Measurements from ENCODE around the gene VWA5A.
A peak's percentile ranks its signal among the peaks of the same experiment; 100 is the strongest.
"Not testable (repeated sequence)": the region's sequence is repeated elsewhere in the genome, so short reads cannot be mapped to it uniquely, and the experiment has no call there.

The VWA5A gene

DNA sequence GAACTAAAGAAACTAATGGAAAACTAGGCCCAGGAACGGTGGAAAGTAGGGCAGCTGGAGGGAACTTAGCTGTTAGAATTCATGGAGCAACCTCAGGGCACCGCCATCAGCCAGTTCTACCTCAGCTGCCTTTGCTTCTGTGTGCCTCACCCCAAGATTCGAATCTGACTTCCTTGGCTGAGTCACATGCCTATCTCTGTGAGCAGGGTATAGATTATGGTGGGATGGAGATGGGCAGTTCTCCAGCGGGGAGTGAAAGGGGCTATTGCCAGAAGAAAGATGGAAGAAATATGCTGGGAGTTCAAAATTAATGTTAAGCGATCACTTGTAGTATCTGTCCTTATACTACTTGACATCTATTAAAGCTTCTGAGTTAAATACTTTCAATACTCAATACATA lies 18.9 kb upstream of the VWA5A start:
- no peak for DNase-seq

GRCh38 chr11:124098141-124098540 lies 17.1 kb upstream of the VWA5A start:
- no peak for DNase-seq

- no peak for DNase-seq
These were observed 13.5 kb upstream of the VWA5A start for GRCh38 chr11:124101737-124102136.

DNA sequence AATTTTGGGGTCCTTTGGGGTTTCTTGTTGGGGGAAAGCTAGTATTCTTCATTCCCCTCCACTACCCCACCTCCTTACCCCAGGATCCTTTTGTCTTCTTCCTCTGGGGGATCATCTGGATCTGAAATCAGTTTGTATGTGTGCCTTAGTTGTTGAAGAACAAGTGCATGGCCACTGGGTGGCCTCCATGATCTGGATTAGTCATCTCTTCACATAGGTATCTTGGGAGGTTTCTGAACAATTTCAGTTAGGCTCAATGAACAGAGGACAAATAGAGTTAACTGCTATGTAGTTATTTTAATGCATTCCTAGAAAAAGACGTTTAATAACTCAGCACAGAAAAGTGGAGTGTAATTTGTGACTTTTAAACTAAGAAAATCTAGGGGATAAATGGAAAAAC lies 7.1 kb upstream of the VWA5A start:
- DNase-seq: peak in 1 of 2 experiments; percentile 40

DNA sequence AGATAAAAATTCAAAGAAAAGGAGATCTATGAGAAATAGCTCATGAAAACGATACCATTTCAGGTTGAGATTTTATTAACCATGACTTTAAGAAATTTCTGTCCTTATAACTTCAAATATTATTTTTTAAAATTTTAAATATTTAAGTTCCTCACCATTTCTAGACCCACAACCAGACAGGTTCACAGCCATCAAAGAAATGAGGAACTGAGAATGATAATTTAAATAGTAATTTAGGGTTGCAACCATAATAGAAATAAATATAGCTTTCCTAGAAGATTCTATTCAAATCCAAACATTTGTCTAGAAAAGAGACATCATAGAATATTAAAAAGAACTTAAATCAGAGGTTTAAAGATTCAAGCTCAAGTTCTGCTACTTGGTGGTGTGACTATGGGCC lies 5.9 kb upstream of the VWA5A start:
- no peak for DNase-seq

DNA sequence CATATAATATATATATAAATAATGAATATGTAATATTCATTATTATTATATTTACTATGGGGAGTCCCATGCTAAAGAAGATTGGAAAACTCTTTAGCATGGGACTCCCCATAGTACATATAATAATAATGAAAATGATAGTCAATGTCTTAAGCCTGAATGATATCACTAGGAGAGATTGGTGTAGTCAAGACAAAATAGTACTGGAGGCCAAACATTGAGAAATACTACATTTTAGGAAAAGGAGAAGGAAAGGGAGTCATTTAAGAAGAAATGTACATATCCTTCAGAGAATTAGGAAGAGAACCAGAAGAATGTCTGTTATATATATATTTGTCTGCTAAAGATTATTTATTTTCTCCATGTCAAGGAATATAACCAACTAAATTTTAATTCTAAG lies 5.0 kb upstream of the VWA5A start:
- DNase-seq: no peak

DNA sequence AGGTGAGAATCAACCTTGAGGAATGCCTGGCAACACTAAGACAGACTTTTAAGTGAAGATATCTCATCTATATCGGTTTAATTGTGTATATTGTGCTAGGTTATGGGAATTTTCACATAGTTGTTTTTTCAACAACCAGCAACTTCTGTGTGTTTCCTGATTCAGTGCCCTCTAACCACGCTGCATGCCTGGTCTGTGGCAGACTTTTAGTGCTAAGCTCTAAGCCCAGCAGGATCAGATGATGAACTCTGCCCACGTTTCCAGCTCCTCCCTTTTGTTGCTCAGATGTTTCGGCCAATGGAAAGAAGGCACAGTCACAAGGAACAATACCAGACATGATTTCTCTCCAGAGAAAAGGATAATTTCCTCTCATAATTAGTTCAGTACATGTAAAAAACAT lies 1.4 kb upstream of the VWA5A start:
- no peak for DNase-seq

DNA sequence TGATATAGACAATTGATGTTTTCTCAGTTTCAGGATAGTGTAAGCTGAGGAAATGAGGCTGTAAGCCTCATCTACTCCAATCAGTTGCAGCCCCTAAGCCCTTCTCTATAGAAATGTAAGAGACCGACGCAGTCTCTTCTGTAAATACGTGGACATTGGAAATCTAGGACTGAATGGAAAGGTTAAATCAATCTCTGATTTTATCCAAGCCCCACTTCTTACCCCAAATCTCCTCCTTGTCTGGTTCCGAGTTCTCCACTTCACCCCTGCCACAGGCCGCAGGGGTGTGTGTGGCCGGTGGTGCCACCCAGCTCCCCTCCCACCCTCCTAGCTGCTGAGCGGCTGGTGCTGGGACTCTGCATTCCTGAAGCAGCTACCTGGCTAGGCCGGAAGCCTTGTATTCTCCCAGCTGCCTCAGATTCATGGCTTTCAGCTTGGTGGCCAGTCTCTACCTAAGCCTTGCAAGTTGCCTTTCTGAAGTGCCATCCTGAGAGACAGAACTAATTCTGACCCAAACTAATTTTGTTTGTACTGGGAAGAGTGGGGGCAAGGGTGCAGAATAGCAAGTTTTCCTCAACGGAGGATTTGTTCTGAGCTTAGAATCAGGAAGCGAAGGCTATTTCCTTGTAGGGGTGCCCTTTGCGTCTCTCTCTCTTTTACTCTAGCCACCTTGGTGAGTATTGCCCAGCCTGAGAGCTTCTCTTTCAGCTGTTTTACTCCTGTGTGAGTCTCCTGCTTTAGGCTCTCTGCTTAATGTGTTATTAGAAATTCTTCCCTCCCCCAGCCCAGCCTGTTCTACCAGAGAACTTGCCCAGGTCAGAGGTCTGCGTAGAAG lies 749 bp downstream of the VWA5A start:
- DNase-seq: no peak

GRCh38 chr11:124119103-124119502 lies 3.9 kb downstream of the VWA5A start:
- DNase-seq: no peak

DNA sequence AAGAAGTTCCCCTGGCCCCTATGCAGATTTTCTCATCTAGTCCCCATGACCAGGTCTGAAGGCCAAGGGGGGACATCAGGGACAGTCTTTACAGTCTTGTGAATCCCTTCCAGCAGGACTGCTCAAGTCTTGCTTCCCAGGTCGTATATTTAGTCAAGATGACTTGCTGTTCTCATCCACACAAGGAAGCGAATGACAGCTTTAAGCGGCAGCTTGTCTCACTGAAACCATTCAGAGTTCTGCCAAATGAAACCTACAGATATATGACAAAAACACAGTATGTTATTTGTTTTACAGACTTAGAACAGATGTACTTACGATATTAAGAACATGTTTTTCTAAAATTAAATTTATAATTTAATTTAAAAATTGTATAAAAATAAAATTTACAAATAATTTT lies 5.6 kb downstream of the VWA5A start:
- DNase-seq: no peak

DNA sequence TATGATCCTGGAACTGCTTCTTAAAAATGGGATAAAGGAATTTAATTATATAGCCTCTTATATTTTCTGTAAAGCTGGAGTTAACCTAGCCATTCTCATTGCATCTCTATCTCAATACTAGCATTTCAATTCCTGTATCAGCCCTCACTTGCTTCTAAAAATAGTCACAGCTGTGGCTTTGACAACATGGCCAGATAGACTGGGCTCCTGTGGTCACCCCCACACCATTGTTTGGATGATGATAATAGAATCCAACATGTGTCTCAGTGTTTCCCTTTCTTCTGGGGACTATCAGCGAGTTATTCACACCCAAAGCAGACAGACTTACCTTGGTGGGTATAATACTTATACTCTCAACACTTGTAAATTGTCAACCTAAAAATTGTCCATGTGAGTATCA lies 6.9 kb downstream of the VWA5A start:
- no peak for DNase-seq

DNA sequence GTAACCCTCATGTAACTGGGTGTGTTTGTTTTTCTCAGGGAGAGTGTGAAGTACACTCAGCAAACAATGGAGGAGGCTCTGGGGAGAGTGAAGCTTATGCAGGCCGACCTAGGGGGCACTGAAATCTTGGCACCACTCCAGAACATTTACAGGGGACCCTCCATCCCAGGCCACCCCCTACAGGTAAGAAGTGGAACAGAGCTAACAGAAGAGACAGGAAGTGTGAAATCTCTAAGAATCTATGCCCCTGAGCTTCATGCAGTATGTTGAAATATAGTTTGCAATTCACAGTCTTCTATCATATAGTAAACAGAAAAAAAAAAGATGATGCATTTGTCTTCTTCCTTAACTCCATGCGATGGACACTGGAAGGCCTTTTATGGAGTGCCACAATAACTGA lies 8.4 kb downstream of the VWA5A start:
- no peak for DNase-seq

DNA sequence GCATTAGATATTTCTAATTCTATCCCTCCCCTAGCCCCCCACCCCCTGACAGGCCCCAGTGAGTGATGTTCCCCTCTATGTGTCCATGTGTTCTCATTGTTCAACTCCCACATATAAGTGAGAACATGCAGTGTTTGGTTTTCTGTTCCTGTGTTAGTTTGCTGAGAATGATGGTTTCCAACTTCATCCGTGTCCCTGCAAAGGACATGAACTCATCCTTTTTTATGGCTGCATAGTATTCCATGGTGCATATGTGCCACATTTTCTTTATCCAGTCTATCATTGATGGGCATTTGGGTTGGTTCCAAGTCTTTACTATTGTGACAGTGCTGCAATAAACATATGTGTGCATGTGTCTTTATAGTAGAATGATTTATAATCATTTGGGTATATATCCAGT lies 11.9 kb downstream of the VWA5A start:
- DNase-seq: not testable (repeated sequence)

- DNase-seq: no peak
These were observed 27.8 kb downstream of the VWA5A start for GRCh38 chr11:124143034-124143433.

- no peak for DNase-seq
These were observed 32.7 kb downstream of the VWA5A start for GRCh38 chr11:124147951-124148350.

DNA sequence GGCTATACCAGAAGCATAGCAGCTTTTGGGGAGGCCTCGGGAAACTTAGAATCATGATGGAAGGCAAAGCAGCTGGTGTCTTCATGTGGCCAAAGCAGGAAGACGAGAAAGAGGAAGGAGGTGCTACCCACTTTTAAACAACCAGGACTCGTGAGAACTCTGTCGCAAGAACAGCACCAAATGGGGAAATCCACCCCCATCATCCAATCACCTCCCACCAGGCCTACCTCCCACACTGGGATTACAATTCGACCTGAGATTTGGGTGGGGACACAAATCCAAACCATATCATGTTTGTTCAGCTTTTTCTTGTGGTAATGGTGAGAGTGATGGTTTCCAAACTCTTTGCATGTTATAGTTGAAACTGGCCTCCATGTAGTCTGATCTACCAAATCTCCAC lies 35.4 kb downstream of the VWA5A start:
- no peak for DNase-seq

- DNase-seq: no peak
These were observed 37.6 kb downstream of the VWA5A start for GRCh38 chr11:124152770-124153407.

DNA sequence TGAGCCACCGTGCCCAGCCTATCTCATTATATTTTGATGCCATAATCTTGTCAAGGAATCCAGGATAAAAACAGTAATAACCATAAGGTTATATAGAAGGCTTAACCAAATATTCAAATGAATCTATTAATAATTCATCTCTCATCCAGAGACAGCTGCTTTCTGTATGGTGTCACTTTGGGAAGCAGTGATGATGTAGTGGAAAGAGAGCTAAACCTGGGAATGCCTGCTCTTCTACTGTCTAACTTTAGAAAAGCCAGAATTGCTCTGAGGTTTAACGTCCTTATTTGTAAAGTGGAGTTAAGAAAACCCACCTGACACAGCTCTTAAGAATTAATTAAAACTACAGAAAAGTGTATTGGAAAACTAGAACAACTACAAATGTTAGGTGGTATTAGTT lies 38.6 kb downstream of the VWA5A start:
- DNase-seq: no peak

DNA sequence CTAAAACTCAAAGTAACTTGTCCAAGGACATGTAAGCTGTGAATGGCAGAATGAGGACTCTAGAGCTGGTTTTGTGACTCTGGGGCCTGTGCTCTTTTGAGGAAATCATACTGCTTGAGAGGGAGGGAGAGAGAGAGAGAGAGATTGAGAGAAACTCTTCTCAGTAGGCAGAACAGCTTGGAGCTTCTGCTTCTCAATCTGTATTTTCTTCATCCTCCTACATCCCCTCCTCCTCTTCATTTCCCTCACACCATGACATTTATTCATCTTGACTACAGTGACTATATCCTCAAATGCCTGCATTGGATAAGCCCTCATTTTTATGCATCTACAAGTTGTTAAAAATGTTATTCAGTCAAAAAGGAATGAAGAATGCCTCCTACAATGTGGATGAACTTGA lies 44.2 kb downstream of the VWA5A start:
- DNase-seq: no peak

DNA sequence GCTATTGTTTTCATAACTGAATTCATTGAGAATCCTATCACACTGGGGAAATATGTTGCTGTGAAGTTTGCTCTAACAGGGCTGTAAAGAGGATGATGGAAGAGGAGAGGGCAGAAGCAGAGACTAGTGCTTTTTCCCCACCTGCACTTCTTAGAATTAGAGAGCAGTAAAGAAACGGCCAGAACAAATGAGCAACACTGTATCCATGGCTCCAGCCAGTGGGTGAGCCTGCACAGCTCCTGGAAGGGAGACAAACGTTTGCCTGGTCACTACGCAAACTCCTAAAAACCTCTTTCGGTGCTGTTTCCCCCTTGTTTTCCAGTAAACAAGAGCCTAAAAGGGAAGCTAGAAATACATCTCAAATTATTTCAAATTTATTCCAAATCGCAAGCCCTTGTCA lies 45.7 kb downstream of the VWA5A start:
- no peak for DNase-seq

- DNase-seq: no peak
These were observed 52.6 kb downstream of the VWA5A start for GRCh38 chr11:124167826-124168231.

DNA sequence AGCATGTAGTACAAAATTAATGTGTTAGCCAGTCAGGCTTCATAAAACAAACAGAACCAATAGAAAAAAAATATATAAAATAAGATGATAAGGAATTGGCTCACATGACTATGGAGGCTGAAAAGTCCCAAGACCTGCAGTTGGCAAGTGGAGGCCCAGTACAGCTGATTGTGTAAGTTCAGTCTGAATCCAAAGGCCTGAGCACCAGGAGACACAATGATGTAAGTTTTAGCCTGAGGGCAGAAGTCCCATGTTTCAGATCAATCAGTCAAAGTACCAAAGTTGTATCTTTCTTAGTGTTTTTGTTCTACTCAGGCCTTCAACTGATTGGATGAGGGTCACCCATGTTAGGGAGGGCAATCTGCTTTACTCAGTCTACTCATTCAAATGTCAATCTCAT lies 53.5 kb downstream of the VWA5A start:
- DNase-seq: no peak

DNA sequence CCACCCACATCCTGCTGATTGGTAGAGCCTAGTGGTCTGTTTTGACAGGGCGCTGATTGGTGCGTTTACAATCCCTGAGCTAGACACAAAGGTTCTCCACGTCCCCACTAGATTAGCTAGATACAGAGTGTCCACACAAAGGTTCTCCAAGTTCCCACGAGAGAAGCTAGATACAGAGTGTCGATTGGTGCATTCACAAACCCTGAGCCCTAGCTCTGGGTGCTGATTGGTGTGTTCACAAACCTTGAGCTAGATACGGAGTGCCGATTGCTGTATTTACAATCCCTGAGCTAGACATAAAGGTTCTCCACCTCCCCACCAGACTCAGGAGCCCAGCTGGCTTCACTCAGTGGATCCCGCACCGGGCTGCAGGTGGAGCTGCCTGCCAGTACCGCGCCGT lies 55.1 kb downstream of the VWA5A start:
- DNase-seq: not testable (repeated sequence)

DNA sequence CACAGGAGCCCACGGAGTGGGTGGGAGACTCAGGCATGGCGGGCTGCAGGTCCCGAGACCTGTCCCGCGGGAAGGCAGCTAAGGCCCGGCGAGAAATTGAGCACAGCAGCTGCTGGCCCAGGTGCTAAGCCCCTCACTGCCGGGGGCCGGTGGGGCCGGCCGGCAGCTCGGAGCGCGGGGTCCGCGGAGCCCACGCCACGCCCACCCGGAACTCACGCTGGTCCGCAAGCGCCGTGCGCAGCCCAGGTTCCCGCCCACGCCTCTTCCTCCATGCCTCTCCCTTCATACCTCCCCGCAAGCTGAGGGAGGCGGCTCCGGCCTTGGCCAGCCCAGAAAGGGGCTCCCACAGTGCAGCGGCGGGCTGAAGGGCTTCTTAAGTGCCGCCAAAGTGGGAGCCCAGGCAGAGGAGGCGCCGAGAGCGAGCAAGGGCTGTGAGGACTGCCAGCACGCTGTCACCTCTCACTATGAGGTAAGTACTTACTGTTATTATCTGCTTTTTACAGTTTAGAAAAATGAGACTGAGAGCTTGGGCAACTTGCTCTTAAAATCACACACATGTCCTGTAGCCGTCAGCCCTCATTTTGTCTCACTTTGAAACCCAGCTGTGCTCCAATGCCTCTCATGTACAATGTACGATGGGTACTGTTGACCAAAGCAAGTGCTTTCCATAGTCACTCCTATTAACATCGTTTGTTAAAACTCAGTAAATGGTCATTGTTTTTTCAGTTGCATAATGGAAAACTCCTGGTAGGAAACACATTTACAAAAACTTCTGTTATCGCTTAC lies 55.7 kb downstream of the VWA5A start:
- no peak for DNase-seq
